SH-SY5Y (cell line): ENCODE results near the gene TMEM229B.

Experiments used
- GATA2 ChIP-seq: IDR thresholded peaks from 2 replicates; pipeline ENCODE4 v1.6.1; 2011; ENCODE audit warnings: mild to moderate bottlenecking, low read depth, low read length
- GATA3 ChIP-seq: IDR thresholded peaks from 2 replicates; pipeline ENCODE4 v1.6.1; 2011; ENCODE audit warnings: low read depth, mild to moderate bottlenecking, low read length, moderate library complexity

DNA sequence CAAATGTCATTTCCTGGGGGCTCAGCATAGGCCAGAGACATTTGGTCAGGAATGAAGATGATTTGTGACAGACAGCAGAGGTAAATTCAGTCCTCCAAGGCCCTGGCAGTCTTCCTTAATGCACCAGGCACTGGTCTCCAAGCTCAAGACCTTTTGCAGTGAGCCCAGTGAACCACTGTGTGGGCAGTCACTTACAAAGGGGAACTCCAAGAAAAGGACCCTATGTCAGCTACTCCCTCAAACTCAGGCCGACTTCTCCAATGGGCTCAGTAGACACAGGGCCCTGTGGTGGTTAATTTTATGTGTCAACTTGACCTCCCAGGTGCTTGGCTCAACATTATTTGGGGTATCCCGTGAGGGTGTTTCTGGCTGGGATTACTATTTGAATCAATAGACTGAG, 47.3 kb downstream of the TMEM229B start:
- TF ChIP-seq GATA3: no peak
- no peak for TF ChIP-seq GATA2
